Pons (tissue), 1 donor: ENCODE results near the gene ARHGEF28.

ENCODE experiments used
- DNase-seq: peaks from one replicate; pipeline ENCODE4 v3.0.0-alpha.2; 2016; ENCODE audit warnings: low spot score

The ARHGEF28 gene

DNA sequence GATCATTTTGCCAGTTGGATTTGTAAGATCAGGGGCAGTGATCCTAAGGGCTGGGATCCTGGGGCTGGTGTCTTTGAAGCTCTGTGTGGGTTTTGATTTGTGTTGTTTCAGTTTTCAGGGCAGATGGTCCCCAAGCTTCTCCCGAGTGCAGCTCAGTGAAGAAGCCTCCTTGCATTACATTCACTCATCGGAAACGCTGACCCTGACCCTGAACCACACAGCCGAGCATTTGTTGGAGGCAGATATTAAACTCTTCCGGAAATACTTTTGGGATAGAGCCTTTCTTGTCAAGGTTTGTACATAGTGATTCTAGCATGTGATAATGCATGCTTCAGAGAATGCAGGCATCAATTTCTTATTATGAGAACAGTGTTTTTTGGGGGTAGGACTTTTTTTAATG, 150.4 kb downstream of the ARHGEF28 start:
- no peak for DNase-seq

DNA sequence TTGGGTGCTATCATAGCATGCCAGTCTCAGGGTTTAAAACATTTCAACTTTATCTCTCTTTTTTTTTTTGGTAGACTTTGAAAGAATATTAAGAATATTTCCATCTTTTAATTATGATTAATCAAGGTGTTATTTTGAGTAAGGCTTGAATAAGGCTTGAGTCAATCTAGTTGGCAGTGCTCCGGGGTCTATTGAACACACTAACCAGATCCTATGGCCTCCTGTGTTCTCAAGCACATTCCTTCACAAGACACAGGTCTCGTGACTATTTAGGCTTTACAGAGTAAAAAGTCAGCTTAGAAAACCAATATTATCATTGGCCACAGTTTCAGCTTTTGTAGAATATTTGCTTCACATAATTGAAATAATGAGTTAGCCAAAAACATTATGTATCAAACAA, 151.2 kb downstream of the ARHGEF28 start:
- no peak for DNase-seq

DNA sequence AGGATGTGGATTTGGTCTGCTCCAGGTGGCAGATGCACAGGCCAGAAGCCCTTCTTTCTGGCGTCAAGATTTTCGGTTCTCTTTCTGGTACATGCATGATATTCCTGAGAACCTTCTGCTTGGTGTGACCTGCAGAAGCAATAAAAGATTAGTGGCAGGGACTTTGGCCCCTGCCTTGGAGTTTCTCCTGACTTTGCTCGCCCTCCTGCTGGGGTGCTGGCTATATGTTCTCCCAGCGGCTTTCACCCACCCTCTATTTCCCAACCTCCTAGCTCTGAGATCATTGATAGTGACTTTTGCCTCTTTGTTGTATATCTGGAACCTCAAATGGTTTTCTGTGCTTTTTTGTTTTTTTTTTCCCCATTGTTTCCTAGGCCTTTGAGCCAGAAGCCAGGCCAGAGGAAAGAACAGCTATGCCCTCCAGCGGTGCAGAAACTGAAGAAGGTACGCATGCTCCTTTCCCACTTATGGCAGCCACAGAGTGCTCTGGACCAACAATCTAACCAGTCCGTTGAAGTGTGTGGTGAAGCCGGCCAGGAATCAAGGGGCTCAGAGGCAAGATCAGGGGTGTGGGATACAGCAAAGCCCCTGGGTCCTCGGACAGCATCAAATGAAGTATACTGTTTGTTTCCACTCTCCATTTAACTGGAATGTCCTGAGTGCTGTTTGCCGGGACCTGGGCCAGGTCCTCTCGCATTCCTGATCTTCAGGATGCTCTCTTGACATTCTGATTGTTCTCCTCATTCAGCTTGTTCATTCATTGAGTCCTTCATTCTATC, 154.5 kb downstream of the ARHGEF28 start:
- no peak for DNase-seq

DNA sequence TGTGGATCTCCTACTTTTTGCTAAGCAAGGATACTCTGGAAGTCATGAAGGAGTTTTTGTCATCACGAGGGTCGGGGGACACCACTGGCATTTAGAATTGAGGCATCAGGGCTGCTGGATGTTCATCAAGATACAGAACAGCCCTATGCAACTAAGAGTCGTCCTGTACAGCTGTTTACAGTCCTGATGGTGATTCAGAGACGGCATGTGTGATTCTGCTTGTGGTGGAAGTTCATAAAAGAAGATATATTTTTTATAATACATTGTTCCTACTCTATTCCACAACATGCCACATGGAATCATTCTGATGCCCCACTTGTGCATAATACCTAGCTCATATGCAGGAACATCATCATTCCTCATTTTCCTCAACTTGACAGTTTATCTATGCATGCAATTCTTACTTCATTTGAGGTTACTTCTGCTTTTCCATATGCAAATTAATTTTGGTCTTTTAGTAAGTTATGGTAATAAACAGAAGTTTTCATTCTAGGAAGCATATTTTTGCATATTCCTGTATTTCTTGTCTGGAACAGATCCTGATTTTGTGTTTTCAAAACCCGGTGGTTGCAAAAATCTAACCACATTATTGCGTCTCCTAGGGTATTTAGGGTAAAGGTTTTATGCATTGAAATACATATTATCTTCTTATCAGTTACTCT, 155.2 kb downstream of the ARHGEF28 start:
- no peak for DNase-seq

DNA sequence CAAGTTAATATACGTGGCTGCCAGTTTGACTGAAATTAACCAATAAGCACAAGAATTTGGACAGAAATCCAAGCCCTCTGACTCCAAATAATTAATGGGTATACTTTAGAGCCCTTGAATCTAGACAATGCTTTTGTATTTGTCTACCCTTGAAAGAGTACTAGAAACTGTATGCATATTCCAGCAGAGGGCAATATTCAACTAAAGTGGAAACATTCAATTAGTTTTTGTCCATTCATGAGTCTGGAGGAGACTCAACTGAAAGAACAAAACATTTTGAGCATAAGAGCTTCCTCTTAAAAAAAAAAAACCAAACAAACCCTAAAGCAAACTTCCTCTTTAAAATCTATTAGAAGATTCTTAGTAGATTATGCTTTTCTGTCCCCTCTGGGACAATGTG, 157.8 kb downstream of the ARHGEF28 start:
- DNase-seq: peak; percentile 31

DNA sequence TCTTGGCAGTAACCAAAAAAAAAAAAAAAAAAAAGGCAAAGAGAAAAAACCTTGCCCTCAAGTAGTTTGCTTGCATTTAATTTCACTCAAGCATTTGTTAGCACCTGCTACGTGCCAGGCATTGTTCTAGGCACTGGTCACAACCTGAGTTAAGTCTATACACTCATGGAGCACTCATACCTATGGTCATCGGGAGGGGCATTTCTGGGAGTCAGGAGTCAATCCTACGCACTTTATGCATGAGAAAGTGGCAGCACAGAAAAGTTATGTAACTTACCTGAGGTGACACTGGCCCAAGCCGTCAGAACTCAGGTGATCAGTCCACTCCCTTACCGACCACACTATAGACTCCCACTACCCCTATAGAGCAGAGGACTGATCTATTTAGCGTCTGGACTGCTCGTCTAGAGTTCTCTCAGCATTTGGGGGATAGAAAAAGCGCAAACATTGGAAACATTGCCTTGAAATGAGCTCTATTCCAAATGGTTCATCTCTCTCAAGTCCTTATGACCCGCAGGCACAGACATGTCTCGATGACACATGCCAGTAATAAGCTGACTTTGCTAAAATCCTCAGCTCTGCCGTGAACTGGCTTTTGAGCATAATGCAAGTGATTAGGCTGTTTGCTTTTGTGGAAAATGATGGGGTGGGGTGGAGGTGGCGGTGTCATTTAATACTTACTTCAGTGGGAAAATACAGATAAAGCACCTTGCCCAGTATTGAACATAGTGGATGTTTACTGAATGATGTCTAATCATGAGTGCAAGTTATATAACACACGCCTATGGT, 160.2 kb downstream of the ARHGEF28 start:
- DNase-seq: no peak

DNA sequence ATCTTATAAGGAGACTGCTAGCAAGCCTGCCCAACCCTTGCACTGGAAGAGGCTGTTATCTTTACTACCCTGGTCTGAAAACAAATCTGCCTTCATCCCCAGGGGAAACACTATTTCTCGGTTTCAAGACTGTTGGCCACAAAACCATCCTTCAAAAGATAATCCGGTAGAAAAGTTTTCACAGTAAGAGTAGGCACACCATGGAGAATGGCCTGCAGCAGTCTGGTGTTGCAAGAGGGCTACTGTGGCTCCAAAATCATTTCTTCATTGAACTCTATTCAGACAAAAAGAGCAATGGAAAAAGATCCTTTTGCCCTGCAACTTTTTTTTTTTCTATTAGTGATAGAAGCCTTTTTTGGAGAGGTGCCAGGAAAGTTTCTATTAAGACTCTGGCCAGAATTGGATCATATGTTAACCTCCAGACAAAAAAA, 163.9 kb downstream of the ARHGEF28 start:
- no peak for DNase-seq

DNA sequence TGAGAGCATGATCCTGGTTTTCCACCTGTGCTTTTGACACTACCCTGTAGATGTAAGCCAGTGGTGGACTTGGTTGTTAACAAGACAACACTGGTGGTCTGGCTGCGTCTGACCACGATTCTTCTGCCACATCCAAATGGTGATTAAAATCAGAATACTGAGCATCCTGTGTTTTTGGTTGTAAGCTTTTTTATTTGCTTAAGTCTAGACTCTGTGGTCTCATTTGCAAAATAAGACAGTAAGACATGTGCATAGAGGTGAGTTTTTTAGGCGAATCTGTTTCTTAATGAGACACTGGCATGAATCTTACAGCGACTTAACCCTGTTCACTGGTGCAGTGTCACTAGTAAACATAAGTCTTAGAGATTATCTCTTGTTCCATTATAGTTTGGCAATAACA, 165.4 kb downstream of the ARHGEF28 start:
- no peak for DNase-seq

DNA sequence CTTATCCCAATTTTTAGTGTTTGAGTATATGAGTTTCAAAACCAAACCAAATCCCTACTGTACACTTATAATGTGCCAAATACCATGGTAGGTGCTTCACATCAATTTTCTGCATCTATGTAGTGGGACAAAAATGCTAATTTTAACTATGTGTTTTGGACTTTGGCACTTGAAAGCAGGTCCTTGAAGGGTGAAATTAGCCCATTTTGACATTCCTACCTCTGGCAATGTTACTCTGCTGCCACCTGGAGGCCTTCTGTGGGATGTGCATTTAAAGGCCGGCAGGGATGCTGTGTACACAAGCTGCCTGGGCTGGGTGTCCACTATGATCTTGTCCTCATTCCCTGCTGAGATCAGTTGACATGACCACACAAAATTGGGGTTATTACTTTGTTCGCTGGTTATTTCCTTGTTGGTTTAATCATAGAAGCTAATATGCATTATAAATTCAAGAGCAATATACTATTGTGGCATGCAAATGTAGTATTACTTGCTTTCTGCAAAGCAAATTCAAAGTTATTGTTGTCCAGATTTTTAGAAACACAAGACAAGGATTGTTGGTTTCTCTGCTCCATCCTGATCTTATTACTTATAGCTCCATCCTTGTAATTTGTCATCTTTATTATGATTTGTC, 166.8 kb downstream of the ARHGEF28 start:
- DNase-seq: peak; percentile 71

DNA sequence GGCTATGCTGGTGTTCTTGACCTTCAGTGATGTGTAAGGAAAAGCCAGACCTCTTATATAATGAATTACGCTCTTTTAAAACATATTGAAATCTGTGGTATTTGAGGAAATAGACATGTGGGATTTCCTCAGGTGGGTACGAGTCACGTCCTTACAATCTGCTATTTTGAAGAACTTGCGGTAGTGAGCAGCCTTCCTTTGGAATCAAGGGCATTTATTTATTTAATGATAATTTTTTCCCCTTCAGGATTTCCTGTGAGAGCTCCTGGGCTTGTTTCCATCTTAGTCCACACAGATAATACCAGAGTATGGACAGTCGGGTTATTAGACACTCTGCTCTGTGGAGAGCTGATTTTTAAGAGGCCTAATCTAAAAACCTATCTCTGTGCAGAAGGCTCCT, 167.9 kb downstream of the ARHGEF28 start:
- no peak for DNase-seq

DNA sequence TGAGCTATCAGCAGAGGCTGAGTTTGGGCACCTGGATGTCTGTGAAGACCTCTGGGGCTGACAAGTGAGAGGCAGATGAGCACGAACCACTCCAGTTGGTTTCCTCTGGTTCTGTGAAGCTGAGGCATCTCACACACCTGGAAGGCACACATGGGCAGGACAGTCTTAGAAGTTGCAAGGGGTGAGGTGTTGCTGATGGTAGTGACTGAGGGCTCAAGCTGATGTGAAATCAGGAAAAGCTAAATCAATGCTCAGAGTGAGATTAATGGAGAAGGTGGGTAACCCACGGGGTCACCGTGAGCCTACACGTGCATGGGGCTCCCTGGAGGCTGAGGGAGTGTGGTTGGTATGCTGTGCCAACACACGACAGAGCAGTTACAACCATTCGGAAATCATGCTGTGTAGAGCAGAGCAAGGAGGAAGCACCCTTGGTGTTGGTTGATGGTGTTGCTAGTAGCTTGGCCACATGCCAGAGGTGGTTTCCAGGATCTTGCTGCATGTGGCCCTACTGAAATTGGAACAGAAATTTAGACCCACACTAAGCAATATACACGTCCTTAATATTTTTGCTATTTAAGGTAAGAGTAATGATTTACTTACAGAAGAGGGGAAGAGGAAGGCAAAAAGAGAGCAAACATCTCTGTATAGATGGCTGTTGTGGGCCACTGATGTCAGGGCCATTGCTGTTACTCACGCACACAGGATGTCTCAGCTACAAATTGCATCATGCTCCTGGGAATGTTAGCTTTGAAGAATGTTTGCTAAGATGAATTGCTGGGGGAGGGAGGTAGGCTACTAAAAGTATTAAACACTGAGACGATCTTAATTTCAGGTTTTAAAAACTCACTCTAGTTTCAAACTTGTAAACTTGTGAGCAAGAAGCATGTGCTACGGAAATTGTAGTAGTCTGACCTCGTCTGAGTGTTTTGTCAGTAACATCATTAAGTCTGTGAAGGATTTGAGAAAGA, 170.5 kb downstream of the ARHGEF28 start:
- DNase-seq: no peak

DNA sequence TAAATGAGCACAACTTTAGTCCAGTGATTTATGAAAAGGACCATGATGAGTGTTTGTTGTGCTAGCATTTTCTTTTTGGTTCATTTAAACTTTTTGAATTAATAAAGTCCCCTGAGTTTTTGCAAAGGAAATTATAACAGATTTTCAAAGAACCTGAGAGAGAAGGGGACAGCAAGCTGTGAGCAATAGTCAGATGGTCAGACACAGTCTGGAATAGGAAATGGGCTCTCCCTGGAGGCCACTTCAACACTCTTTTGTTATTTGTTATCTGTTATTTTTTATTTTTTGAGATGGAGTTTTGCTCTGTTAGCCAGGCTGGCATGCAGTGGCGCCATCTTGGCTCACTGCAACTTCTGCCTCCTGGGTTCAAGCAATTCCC, 171.1 kb downstream of the ARHGEF28 start:
- no peak for DNase-seq

DNA sequence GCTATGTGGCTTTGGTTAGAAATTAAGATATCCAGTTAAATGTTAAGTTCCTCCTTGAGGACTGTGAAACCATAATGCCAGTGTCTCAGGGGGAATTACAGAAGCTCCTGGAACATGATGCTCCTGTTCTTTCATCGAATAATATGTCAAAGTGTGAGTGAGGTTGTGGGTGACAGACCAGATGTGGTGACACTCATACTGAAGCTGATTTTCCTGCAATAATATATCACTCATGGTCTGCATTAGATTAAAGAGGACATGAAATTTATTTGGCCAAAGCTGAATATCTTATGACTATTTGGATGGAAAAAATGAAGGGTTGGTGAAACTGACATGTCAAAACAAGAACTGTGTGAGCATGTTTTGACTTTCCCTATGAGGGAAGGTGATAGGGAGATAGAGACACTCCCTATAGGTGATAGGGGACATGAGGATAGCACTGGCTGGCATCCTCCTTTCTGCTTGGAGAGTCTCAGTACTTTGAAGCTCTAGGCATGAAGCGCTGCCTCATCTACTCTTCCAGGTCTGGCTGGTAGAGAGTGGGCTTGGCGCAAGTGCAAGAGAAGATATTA, 173.5 kb downstream of the ARHGEF28 start:
- DNase-seq: no peak

DNA sequence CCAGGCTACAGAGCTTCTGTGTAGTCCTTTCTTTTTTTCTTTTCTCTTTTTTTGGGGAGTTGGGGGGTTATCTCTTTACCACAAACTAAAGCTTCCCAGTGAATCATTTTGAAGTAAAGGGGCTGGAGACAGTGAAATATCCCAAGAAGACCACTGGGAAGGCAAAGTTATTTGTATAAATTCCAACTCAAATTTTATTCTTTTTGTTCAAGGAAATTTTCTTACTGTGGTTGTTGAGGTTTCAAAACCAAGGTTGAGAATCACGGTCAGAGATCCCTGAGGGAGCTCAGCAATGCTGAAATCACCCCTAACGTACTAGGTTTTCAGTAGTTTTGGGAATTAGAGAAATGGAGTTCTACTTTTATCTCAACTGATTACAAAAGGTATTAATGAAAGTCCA, 175.7 kb downstream of the ARHGEF28 start:
- DNase-seq: no peak

DNA sequence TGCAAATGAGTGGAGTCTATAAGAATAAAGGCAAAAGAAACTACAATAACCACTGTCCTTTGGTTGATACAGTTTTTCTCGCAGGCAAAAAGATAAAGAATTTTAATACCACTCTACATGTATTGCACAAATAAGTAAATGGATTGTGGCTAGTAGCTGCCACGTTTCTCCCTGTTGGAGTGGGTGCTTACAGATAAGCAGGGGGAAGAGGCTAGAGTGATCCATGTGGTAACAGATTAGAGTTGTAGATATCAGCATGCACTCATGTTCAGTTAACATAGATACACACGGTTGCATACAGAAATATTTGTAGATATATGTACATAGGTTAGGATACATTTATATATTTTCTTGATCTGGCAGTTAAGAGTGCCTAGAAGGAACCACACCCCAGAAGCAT, 179.5 kb downstream of the ARHGEF28 start:
- DNase-seq: no peak

DNA sequence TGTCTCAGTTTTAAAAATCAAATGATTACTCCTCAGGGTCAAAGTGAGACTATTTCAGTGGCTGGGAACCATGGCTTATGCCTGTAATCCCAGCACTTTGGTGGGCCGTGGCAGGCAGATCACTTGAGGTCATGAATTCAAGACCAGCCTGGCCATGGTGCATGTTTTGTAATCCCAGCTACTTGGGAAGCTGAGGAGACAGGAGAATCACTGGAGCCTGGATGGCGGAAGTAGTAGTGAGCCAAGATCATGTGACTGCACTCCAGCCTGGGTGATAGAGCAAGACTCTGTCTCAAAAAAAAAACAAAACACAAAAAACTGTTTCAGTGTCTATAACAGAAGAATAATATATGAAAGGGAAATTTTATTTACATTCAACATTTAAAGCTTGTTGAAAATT, 182.9 kb downstream of the ARHGEF28 start:
- no peak for DNase-seq

DNA sequence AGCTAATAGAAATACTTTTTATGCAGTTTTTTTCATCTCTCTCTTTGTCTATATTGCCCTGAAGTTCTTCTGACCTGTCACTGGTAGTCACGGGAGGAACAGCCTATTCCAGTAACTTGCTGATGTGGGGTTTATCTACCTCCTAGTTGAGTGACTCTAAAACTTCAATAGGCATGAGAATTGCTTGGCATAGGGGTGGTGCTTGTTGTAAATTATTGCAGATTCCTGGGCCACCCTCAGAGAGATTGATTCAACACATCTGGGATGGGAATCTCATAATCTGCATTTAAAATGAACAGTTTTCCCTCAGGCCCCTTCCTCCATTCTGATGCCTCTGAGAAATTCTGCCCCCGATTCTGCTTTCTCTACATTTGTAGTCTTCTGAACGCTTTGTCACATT, 184.4 kb downstream of the ARHGEF28 start:
- DNase-seq: no peak

DNA sequence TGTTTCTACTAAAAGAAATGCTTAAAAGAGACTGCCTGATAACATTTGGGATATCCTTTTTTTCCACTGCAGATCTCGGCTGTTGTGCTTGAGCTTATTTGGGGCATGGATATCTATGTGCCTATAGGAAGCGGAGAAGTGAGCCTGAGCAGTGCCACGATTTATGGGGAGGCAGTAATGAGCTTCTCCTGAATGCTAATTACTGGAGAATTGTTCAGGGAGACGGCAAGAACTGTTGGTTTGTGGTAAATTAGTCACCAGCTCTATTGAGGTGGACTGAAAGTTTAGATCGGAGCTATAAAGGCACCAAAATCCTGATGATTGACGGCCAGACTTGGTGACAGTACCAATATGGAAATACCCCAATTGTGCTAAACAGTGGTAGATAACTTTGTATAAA, 186.5 kb downstream of the ARHGEF28 start:
- DNase-seq: no peak

DNA sequence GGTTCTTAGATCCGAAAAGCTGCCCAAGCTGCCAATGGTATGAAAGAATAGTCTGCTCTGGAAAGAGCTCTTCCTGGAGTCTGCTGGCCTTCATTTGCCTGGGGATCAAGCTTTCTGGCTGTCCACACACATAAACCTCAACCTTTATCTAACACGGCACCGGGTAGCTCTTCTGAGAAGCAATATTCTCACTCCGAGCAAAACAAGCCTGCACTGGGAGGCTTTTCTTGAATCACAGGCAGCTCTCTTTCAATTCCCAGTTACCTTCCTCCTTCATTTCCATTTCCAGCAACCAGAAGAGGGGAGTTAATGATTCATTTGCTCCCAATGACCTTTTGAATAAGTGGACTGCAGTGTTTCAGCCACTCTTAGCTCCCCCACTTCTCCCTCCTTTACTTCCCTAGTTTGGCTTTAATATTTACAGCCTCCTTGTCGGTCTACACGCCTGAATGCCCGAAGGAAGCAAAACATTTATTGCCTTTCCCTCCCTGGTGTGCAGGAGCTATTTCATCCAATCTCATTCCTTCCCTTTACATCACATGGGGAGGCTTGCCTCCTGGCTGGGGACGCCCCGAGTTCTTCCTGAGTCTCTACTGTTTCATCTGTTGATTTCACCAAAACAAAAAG, 187.1 kb downstream of the ARHGEF28 start:
- no peak for DNase-seq

DNA sequence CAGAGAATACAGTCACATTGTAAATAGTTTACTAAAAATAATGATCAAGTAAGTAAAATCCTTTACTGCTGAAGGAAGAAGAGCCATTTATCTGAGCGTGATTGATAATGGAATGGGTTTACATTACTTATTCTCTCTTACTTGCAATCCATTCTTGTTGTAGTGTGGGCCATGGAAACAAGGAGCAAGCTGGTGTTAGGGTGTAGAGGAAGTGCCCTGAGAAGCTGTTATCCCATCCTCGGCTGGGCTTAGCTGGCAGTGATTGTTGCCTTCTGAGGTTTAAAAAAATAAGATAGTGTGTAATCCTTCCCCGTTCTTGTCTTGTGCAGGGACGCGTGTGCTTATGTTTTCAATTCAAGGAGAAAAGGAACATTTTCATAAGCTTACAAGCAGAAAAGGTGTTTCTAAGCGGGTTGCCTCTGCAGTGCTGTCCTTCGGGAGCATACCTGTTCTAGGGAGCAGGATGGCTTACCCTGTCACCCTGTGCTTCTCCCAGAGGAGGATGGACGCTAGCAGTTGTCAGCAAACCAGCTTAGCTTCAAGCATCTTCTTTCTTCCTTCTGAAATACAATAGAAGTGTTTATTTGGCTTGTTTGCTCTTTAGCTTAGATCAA, 188.3 kb downstream of the ARHGEF28 start:
- DNase-seq: no peak
